Fibroblast of pulmonary artery (primary cell): ENCODE data around the gene XG.

Experiments used
- DNase-seq: peaks from one replicate; pipeline ENCODE4 v3.0.0-alpha.2; 2010; ENCODE audit warnings: low read depth
- H3K4me3 ChIP-seq: replicated peaks from 2 replicates; pipeline ENCODE4 v1.5.1; 2011; ENCODE audit warnings: low read depth, mild to moderate bottlenecking, control low read depth, low read length, moderate library complexity
- CTCF ChIP-seq: IDR thresholded peaks from 2 replicates; pipeline ENCODE4 v1.5.1; 2011; ENCODE audit warnings: mild to moderate bottlenecking, control low read depth, low read length, inconsistent platforms; ENCODE audit errors: missing control alignments

XG gene

GRCh38 chrX:2859197-2859797, 107.5 kb downstream of the XG start:
- H3K4me3 ChIP-seq, result no peak overlapping the region
- TF ChIP-seq CTCF, result no peak
- no peak for DNase-seq

- TF ChIP-seq CTCF, result no peak
- no peak for DNase-seq
- H3K4me3 ChIP-seq, result no peak overlapping the region
Observed at GRCh38 chrX:2862404-2862803, 110.6 kb downstream of the XG start.

- TF ChIP-seq CTCF, result no peak
- DNase-seq, result no peak
- no peak overlapping the region for H3K4me3 ChIP-seq
Observed at GRCh38 chrX:2863646-2864045, 111.8 kb downstream of the XG start.
